Ecto neural progenitor cell (in vitro differentiated cells): ENCODE results near the gene FBXO31.

Experiments
- DNase-seq: peaks from one replicate; pipeline ENCODE4 v3.0.0-alpha.2; 2018; ENCODE audit warnings: low spot score

The FBXO31 gene, protein sequence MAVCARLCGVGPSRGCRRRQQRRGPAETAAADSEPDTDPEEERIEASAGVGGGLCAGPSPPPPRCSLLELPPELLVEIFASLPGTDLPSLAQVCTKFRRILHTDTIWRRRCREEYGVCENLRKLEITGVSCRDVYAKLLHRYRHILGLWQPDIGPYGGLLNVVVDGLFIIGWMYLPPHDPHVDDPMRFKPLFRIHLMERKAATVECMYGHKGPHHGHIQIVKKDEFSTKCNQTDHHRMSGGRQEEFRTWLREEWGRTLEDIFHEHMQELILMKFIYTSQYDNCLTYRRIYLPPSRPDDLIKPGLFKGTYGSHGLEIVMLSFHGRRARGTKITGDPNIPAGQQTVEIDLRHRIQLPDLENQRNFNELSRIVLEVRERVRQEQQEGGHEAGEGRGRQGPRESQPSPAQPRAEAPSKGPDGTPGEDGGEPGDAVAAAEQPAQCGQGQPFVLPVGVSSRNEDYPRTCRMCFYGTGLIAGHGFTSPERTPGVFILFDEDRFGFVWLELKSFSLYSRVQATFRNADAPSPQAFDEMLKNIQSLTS

DNA sequence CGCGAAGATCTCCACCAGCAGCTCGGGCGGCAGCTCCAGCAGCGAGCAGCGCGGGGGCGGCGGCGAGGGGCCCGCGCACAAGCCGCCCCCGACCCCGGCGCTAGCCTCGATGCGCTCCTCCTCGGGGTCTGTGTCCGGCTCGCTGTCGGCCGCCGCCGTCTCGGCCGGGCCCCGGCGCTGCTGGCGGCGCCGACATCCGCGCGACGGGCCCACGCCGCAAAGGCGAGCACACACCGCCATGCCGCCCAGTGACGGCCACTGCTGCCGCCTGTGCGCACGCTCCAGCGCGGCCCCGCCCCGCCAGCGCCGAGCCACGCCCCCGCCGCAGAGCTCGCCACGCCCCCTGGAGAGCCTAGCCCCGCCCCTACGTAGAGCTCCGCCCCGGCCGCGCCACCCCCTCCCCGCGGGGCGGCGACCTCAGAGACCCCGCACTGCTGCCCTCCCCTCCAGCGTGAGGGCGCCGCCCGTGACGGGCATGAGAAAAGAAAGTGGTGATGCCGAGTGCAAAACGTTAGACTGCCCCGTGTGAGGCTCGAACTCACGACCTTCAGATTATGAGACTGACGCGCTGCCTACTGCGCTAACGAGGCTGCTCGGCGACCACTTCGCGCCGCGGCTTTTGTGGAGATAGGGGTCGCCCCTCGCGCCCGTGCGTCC is at the start of gene FBXO31:
Gene FBXO31, minus strand, starts transcription at position 272 of the 657 bp plus-strand sequence. Its CDS starts 32 bp downstream, at position 240.
- peak; percentile 97 for DNase-seq

DNA sequence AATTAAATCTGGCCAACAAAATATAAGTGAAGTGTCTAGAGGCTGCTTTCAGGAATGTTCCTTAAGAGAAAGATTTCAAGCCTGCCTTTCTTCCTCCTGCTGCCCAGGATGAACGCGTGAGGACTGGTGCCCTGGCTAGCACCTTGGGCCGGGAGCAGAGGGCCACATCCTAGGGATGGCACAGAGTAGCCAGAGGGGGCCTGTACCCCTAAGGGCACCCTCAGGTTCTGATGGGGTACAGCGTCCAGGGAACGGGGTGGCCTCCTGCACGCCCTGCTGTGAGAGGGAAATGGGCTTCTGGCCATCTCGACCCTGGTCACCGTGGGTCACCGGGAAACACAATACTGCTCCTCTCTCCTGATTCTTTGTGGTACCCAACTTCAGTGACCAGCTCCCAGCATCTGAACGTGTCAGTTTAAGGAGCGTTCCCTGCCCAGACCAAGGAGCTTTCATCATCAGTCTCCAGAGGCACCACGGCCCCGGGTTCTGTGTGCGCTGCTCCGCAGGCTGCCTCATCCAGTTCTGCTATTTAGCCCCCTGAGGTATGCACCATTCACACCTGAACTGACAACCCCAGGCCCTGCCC is 48.8 kb upstream of the FBXO31 start:
- no peak for DNase-seq

DNA sequence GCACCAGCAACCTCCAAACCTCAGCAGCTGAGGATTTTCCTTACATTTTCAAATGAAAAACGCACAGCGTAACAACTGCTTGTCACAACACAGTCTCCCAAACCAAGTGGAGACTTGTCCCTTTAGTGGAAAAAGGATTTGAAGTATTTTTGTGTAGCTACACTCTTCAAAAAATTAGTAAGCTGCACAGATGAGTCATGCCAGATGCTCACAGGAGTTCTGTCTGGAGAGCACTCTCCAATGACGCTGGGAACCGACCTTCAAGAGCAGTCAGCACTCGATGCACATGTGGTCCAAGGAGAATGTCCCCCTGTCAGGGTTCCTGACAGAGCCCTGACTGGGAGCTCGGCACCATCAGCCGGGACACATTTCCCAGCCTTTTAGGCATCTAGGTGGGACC is 48.4 kb upstream of the FBXO31 start:
- DNase-seq, result no peak

DNA sequence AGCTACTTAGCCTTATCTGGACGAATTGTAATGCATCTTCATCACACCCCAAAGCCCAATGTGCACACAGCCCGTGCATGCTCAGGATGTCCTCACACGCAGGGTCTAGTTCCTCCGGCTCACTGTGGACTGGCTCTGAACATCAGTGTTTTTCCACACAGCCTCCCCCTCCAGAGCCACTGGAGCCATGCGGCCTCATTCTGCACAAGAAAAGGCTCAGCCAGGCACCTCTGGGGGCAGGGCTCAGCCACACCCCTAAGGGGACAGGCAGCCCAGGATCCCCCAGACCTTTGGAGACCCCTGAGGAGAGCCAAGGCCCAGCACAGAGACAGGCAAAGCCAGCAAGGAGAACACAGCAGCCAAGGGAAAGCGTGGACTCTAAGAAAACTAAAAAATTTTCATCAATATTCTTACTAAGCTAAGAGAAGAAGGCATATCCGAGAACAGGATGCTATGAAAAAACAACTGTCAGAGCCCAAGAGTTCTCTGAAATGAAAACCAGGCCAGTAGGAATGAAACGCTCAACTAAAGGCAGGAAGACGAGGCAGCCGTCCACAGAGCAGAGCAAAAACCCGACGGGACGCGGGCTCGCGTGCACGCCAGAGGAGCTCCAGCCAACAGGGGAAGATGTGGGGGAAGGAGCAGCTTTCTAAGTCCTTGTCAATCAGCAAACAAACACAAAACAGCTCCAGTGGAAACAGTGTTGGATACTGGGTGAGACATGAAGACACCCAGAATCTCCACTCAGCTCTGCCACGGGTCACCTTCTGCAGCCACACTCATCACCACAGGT is 43.0 kb upstream of the FBXO31 start:
- no peak for DNase-seq

DNA sequence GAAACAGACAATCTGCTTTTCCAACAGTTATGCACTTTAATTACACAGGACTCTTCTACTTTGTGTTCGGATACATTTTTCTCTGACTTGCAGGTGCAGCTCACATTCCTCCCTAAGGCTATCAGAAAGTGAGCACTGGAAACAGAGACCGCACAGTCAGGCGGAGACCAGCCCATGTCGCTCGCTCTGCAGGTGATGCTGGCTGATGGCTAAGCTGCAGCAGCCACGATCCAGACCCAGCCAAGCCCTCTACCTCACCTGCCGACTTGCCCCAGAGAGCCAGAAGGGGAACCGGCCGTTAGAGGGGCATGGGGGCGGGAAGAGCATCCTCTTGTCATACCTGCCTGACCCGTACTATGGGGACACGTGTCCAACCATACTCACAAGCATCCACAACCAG is 42.4 kb upstream of the FBXO31 start:
- DNase-seq, result no peak

DNA sequence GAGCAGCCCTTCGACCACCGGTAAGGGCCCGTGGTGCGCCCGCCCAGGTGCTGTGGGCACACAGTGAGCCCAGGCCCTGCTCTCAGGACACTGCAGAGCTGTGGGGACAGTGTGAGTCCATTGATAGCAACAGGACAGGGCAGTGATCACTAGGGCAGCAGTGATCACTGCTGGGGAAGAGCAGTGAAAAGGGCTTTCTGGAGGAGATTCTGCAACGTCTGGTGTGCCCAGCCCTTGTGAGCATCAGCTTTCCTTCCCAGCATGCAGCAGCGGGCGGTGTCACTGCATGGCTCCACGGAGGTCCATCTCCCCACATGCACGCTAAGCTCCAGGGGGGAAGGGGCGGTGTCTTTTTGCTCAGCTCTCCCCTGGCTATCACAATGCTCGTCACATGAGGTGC is 40.7 kb upstream of the FBXO31 start:
- DNase-seq, result no peak

DNA sequence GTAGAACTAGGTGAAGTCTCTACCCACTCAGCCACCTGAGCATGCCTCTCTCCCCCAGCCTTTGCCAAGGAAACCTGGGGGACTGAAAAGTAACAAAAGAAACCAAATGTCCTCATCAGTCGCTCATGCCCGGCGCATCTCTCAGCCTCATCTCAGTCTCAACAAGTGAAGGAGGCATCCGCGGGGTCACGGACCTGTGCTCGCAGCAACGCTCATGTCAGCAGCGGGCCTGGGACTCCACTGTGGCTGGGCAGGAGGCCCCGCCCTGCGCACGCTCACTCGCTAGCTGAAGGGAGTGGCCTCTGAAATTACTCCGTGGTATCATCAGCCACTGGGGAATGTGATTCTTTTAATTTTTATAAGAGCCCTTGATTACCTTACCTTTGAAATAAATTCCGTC is 39.9 kb upstream of the FBXO31 start:
- DNase-seq, result no peak

DNA sequence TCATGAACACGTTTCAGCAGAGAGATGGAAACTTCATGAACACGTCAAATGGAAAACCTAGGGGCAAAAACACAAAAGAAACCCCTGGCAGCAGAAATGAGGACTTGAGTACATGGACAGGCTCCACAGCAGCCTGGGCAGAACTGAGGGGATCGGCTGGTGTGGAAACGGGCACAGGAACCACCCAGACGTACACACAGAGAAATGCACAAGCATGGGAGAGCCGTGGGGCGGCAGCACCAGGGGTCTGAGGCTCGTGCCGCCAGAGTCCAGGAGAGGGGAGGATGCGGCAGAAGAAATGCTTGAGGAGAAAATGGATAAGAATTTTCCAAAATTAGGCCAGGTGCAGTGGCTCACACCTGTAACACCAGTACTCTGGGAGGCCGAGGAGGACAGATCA is 38.5 kb upstream of the FBXO31 start:
- DNase-seq, result no peak

DNA sequence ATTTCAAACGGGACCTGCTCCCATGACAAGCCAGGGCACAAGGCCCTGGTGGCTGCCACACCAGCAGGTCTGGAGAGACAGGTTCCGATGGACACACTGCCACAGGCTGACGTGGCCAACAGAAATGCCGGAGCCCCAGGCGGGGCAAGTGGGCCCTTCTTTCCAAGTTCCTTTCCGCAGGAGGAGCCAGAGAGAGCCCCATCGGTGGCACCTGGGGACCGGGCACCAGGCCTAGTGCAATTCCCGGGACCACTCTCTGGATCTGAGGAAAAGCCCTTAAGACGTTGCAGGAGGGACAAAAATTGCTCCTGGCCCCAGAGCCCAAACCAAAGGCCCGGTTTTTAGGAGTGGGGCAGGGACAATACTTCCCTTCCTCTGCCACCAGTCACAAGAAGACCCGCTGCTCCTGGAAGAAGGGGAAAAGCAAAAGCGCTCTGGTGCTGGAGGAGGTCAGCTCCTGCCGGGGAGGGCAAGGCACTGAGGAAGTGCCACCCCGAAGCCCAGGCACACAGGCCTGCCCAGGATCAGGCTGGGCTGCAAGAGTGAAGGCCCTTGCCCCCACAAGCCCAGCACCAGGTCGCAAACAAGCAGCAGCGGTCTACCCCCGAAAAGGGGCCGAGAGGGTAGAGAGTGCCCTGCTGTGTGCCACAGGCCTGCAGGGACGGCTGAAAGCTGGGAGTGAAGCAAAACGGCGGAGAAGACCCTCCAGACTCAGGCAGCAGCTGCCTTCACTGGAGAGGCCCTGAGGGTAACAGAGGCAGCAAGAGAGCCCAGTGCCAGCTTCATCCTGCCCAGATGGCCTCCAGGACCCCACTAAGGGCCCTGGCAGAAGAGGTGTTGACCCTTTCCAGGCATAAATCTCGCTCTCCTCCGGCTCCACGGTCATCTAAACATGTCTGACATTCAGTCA is 37.7 kb upstream of the FBXO31 start:
- no peak for DNase-seq

DNA sequence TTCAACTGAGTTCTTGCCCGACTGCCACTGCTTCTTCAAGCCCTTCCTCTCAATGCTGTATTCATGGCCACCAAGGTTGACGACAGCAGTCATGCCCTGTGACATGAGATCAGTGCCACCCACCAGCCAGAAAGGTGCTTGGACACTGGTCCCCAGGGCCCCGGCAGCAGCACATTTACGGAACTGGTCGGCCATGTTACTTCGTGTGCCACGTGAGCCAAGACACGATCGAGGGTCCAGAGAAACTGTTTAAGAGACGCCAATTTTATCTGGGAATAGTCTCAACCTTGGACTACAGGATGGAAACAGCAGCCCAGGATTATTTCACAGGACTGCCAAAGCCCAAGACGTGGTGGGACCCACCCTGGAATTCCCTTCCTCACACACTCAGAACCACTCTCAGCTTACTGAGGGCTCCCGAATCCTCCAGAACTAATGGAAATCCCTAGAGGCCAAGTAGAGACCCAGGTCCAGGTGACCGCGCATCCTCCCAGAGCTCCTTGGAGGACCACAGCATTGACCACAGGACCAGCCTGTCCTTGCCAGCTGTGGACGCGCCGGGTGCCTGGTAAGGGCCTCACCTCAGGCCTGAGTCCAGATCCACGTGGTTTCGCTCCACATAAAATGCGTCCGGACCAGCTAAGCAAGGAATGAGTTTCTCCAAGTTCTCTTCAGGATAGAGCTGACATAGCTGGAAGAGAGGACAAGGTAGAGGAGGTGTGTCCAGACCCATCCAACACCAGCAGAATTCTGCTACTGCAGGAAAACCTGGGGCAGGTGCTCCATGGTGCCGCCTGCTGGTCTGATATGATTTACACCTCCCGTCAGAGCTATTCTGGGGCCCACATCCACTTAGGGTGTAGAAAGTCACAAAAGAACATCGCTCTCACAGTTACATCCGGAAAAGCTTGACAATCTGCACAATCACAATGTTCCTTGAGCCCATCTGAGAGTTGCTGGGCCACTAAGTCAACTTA is 36.7 kb upstream of the FBXO31 start:
- no peak for DNase-seq

DNA sequence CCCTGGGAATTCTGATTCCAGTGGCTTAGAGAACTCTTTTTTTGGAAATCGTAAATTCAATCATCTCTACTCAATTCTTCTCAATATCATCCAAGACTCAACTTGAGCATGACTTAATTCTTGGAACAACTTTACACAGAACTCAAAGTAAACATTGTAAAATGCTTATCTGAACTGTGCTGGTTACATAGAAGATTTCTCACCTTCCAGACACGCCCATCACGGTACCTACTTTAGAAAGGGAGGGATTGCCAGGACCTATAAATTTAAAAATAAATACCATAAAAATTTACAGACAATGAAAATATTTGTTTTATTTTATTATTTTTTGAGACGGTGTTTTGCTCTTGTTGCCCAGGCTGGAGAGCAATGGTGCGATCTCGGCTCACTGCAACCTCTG is 35.1 kb upstream of the FBXO31 start:
- DNase-seq, result no peak

DNA sequence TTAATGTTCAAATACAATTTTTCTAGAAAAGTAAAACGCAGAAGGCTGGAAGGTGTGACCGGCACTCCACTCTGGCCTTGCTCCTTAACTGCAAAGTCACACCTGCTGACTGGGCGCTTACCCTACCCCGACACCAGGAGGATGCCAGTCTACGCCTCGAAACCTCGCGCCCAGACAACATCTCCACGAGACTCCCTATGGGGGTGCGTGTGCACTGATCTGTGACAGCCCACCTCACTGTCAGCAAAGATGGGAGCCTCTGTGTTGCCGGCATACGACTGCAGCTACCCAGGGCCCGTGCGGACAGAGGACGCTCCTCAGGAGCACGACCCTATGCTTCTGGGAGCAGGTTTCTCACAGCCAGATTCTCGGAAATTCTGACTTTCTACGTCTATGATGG is 34.6 kb upstream of the FBXO31 start:
- DNase-seq, result no peak

DNA sequence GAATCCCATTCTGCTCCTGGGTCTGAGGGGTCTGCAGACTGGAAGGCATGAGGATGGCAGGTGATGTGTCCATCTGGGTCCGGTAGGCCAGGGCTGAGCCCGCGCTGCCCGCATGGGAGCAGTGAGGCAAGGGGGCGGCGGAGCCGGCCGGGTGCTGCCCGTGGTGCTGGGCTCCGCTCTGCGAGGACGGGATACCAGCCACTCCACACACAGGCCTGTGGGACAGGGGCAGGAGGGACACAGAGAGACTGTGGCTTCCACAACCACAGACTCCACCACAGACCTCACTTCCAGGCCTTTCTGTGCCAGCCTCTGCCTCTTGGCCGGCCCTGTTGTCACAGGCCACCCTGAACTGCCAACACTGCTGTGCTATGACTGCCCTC is 33.9 kb upstream of the FBXO31 start:
- DNase-seq, result no peak

DNA sequence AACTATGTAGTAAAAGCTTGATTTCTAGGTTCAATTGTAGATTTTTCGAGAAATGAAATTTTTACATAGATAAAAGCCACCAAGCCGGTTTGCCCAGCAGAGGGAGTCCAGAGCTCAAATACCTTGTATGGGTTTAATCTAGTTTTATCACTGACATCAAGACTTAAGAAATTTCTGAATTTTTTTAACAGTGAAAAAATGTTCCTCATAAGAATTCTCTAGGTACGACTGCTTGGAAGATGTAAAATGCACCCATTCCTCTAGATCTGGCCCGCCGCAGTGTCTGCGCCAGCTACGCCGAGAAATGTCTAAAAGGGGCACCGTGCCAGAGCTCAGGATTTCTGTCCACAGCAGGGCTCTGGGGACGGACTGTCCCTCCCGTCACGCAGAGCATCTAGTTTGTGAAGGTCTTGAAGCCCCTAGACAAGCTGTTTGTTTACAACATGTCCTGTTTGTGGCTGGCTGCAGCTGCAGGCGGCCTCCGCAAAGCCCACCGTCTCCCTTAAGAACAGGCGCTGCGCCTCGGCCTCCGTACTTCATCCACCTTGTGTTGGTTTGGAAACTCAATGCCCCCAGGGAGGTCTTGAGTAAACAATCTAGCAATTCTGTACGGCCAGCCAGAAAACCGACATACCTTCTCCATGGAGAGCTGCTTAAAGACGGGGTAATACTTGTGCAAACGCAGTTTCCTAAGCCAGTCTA is 33.4 kb upstream of the FBXO31 start:
- no peak for DNase-seq

DNA sequence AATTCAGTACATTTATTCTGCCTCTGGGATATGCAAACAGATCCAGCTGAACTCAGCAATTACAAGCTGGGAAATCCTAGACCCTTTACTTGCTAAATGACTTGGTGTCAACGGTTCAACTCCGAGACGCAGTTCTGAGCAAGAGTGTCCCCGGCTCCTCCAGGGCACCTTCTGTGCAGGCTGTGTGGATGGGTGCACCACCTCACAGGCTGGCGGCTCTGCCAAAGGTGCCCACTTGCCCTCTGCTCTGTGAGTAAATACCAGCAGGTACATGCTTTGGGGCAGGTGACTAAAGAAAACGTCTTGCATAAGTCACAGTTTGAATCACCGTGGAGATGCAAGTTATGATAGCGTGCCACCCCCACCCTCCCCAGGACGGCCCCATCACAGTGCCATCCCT is 31.9 kb upstream of the FBXO31 start:
- DNase-seq, result no peak

DNA sequence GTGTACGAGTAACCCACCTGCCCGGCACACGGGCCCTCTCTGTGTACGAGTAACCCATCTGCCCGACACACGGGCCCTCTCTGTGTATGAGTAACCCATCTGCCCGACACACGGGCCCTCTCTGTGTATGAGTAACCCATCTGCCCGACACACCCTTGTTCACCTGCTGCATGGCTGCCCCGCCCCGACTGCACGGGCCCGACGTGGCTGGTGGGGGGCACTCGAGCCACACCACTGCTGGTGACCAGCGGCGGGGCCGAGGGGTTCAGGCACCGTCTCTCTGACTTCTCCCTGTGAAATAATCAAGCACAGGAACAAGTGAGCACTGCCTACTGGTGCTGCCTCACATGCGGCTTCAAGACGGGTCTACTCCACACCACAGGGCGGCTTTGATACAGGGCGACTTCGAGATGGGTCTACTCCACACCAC is 30.7 kb upstream of the FBXO31 start:
- DNase-seq, result no peak

DNA sequence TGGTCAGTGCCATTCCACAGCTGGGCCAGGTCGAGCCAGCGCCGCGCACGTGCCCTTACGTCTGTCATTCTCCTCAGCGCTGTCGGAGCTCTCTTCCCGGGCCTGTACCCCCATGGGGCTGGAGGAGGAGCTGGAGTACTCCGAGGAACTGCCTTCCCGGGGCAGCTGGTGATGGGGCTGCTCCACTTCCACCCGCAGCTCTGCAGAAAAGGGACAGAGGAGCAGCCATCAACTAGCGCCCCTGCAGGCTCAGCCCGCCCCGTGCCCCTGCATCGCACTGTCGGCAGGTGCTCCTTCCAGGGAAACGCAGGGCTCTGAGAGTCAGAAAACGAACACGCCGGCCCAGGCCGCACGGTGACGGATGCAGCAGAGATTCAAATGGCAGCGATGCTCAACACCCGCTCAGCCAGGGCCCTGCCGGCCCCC is 29.4 kb upstream of the FBXO31 start:
- no peak for DNase-seq

DNA sequence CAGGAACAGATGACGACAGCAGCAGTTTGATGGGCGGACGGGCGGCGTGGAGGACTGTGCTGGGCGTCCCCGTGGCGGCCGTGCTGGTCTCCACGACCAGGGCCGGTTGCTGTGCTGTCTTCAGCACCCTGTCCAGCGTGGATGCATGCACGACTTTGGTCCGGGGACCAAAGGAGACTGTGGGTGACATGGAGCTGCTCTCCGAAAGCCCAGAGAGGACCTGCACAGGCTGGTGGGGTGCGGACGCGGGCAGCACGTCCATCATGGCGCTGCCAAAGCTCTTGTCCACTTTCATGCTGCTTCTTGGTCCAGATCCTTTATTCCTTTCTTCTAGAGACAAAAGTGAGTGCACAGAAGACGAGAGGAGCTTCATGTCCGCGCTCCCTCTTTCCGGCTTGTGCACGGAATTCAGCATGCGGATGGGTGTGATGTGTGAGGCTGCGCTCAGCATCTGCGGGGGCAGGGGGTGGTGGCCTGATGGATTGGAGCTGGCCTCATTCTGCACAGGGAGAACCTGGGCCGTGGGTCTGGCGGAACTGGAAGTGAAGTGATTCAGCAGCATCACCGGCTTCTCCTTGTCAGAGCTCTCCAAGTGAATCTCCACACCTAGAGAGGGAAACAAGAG is 28.9 kb upstream of the FBXO31 start:
- no peak for DNase-seq
